ENCODE data around the gene ARHGAP23. TPM values are rescaled to one million over a fixed set of nuclear protein-coding genes. Genes with fewer than 3 reads are reported as not detected.

Gene ARHGAP23
- total and polyA plus RNA-seq, 10 donors: 7.5 to 250 (median 67.0) TPM

DNA sequence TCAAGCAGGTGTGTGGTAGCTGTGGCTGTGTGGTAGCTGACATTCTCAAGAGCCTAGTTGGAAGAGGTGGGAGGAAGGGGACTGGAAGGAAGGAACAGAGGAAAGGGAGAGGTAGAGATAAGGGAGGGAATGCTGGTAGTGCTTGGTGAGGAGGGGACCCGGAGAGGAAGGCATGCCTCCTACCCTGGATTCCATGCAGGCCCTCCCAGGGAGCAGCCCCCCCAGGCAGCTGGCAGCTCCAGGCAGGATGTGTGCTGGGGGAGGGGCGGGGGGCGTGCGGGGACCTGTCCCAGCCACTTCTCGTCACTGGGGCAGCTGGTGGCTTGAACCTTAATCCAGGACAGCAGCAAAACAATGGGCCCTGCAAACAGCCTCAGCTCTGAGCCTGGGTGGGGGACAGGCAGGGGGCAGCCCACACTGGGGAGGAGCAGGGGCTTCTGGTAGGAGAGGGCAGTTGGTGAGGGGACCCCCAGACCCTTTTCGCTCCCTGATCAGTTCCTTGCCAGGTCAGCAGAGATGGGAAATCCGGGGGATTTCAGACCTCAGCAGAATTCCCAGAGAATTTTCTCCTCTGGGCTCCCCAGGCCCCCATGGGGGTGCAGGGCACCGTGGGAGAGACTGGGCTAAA, 27.1 kb downstream of the ARHGAP23 start:
- H3K4me3 ChIP-seq: peak overlapping the region in 7 of 8 donors; percentile 14 to 66 (median 45)
- peaks cover 0 to 58% (median 7%) of the 10 kb centered on the region in 7 donors for H3K27me3 ChIP-seq (replicated peaks in 1 of 7)
- DNase-seq: no peak
- H3K36me3 ChIP-seq: peaks cover 0 to 29% (median 6%) of the 10 kb centered on the region in 6 donors
- H3K9me3 ChIP-seq: no peaks in the 10 kb centered on the region
- 31 to 72% (median 55%) methylated on average over 7 to 8 of the region's 8 CpGs for WGBS, 5 donors
- H3K27ac ChIP-seq: peak overlapping the region in 7 of 8 donors; percentile 14 to 88 (median 79)
- H3K4me1 ChIP-seq: peaks cover 9 to 96% (median 71%) of the 10 kb centered on the region in 6 donors
- TF ChIP-seq POLR2AphosphoS5 (IDR thresholded peaks at IDR 0.05): peak in 2 of 3 donors; percentile 37 to 57
- TF ChIP-seq, protein P1, sequence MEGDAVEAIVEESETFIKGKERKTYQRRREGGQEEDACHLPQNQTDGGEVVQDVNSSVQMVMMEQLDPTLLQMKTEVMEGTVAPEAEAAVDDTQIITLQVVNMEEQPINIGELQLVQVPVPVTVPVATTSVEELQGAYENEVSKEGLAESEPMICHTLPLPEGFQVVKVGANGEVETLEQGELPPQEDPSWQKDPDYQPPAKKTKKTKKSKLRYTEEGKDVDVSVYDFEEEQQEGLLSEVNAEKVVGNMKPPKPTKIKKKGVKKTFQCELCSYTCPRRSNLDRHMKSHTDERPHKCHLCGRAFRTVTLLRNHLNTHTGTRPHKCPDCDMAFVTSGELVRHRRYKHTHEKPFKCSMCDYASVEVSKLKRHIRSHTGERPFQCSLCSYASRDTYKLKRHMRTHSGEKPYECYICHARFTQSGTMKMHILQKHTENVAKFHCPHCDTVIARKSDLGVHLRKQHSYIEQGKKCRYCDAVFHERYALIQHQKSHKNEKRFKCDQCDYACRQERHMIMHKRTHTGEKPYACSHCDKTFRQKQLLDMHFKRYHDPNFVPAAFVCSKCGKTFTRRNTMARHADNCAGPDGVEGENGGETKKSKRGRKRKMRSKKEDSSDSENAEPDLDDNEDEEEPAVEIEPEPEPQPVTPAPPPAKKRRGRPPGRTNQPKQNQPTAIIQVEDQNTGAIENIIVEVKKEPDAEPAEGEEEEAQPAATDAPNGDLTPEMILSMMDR (IDR thresholded peaks at IDR 0.05 in 8 of 11, conservative IDR thresholded peaks at IDR 0.05 in 3 of 11): no peak
- intact Hi-C loops (cut with DNase I; ENCODE audit: low total_unique reads): no loop called here

DNA sequence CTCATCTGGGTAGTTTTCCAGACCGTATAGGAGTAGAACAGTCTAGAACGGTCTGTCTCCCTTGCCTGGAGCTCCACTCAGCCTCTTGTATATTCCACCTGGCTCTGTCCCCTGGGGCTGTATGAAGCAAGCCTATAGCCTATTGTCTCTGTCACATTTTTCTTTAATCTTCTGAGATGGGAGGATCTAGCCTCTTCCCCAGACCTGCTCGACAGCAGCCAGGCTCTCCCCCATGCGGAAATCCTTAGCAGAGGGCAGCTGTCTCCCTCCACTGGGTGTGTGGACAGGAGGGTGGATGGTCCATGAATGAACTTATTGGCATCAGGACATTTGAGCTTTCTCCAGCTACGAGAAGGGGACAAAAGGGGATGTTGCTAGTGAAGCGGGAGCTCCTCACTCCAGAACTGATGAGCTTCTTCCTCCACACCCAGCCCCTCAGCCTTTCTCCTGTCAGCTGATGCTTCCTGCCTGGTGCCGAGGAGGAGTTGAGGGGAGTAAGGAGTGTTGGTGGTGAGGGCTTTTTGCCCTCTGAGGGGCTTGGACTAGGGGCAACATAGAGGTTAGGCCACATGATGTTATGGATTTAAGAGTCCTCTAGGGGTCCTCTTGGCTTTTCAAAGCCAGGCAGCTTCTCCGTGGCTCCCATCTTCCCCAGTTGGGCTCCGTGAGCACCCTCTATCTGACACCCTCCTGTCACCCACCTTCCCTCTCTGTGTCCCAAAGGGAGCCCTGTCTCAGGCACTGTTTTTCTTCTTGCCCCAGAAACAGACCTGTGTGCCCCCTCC, 28.0 kb downstream of the ARHGAP23 start:
- peaks cover 0 to 37% (median 6%) of the 10 kb centered on the region in 6 donors for H3K36me3 ChIP-seq
- intact Hi-C loops (cut with DNase I; ENCODE audit: low total_unique reads): no loop called here
- peaks cover 9 to 96% (median 70%) of the 10 kb centered on the region in 6 donors for H3K4me1 ChIP-seq
- peak overlapping the region in 6 of 8 donors; percentile 58 to 88 (median 80) for H3K27ac ChIP-seq
- H3K4me3 ChIP-seq: peak overlapping the region in 5 of 8 donors; percentile 7 to 66 (median 23)
- no peaks in the 10 kb centered on the region for H3K9me3 ChIP-seq
- TF ChIP-seq, protein P1 (IDR thresholded peaks at IDR 0.05 in 8 of 11, conservative IDR thresholded peaks at IDR 0.05 in 3 of 11): peak in 1 of 11 experiments; percentile 20
- no peak for TF ChIP-seq POLR2A (IDR thresholded peaks at IDR 0.05)
- peak in 1 of 3 donors; percentile 18 for TF ChIP-seq POLR2AphosphoS5 (IDR thresholded peaks at IDR 0.05)
- DNase-seq: no peak
- WGBS, 5 donors: 54 to 69% (median 61%) methylated on average over 9 of the region's 9 CpGs
- peaks cover 0 to 53% (median 7%) of the 10 kb centered on the region in 7 donors for H3K27me3 ChIP-seq (replicated peaks in 1 of 7)

DNA sequence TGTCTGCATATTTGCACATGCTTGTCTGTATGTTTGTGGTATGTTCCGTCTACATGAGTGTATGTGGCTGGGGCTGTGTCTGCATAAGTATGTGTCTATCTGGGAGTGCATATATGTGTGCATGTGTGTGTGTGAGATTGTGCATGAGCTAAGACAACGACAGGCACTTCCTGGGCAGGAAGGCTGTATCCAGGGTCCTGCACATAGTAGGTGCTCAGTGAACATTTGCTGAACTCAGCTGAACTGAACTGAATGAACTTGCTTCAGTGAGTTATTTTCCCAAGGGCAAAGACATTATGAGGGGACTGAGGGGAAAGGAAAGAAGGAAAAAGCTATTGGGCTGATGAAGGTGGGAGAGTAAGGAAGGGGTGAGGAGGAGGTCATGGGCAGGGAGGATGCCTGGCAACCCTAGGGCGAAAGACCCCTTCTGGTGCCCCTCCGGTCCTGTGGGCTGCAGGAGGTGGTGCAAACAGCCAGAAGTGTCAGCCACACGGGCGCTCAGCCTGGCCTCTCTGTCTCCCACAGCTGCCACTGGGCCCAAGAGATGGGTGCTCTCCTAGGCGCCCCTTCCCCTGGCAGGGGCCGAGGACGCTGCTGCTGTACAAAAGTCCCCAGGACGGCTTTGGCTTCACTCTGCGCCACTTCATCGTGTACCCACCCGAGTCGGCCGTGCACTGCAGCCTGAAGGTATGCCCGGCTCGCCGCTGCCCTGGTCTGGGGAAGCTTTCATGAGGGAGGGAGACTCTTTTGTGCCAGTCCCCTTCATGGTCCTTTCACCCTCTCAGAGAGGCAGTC, 29.5 kb downstream of the ARHGAP23 start:
- TF ChIP-seq POLR2A (IDR thresholded peaks at IDR 0.05): no peak
- TF ChIP-seq POLR2AphosphoS5 (IDR thresholded peaks at IDR 0.05): peak in 2 of 3 donors; percentile 11 to 21
- TF ChIP-seq, protein P1 (IDR thresholded peaks at IDR 0.05 in 8 of 11, conservative IDR thresholded peaks at IDR 0.05 in 3 of 11): no peak
- H3K27ac ChIP-seq: peak overlapping the region in 2 of 8 donors; percentile 13 to 24
- H3K27me3 ChIP-seq (replicated peaks in 1 of 7): peaks cover 0 to 38% (median 7%) of the 10 kb centered on the region in 7 donors
- peaks cover 2 to 93% (median 66%) of the 10 kb centered on the region in 6 donors for H3K4me1 ChIP-seq
- no peak for DNase-seq
- intact Hi-C loops (cut with DNase I; ENCODE audit: low total_unique reads): no loop called here
- no peak overlapping the region for H3K4me3 ChIP-seq
- 71 to 87% (median 84%) methylated on average over 18 of the region's 18 CpGs for WGBS, 5 donors
- H3K9me3 ChIP-seq: no peaks in the 10 kb centered on the region
- H3K36me3 ChIP-seq: peaks cover 0 to 51% (median 6%) of the 10 kb centered on the region in 6 donors
